ENCODE results near the gene SNAPC2. TPM values are rescaled to one million over a fixed set of nuclear protein-coding genes. Genes with fewer than 3 reads are reported as not detected.
A peak's percentile ranks its signal among the peaks of the same experiment; 100 is the strongest.

SNAPC2 gene
- total RNA-seq, 4 donors from 2014 or later, result 9.3 to 14.0 (median 11.5) TPM

DNA sequence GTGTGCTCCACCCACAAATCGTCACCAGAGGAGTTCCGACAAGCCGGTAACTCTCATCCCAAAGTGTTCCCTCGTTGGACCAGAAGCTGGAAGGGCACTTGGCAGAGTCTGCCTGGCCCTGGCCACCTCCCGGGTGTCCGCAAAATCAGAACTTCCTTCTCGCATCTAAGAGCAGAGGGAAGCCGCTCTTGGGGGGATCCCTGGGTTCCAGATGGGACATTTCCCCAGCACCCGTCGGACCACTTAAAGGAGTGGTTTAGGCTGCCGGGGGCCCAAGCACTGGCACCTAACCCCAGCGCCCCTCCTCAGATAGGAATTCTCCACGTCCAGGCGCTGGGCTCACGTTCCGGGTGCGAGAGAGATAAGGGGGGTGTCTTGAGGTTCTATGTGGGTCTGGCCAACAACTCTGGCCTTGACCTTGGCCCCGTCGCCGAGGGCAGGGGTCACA, 17.3 kb upstream of the SNAPC2 start:
- WGBS, 2 donors, result 12 to 23% methylated on average over 5 to 19 of the region's 20 CpGs
- H3K27me3 ChIP-seq, result no peaks in the 10 kb centered on the region
- intact Hi-C loops (cut with DNase I), result no loop called here

DNA sequence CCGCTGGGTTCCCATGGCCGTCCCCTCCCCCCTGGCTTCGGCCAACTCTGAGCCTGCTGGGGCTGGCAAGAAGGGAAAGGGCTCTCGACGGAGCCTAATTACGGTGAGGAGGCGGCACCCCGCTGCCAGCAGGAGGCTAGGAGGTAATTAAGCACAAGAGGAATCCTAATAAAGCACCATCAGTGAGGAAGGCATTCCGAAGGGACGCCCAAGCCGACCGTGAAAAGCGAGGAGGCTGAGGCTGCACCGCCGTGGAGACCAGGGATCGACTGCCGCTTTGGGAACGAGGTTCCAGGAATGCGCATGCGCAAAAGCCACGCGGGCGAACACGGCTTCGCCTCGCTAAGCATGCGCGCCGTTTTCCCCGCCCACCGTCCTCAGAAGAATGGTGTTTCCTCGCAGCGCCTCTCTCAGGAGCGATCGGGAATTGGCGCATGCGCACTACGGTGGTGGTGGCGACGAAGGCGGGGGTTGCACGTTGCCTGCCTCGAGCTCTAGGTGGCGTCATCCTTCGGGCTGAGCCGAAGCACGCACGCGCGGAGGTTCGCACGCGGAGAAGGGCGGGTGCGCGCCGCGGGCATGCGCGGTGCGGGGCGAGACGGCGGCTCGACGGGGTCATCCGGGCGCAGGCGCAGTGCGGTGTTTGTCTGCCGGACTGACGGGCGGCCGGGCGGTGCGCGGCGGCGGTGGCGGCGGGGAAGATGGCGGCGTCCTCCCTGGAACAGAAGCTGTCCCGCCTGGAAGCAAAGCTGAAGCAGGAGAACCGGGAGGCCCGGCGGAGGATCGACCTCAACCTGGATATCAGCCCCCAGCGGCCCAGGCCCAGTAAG, 16.7 kb upstream of the SNAPC2 start, which contains the start of gene MAP2K7:
Gene MAP2K7 (plus strand): TSS at position 634 of the 830 bp plus-strand sequence. CDS start 68 bp downstream, at position 702.
- DNase-seq, result peak; percentile 100
- WGBS, 2 donors, result 0% methylated on average over 21 to 33 of the region's 89 CpGs
- Histone ChIP-seq H3K27me3 (no peaks in the 10 kb centered on the region), H3K27ac (peak within 1 kb of the TSS; percentile 70 to 86 (median 71)), H3K4me1 (peaks cover 23 to 25% of the 10 kb centered on the region in 2 donors), H3K4me3 (replicated peaks in 1 of 3) (peak within 1 kb of the TSS; percentile 76 to 91 (median 89)), H3K36me3 (peaks cover 0 to 11% of the 10 kb centered on the region in 2 donors), H3K9me3 (no peaks in the 10 kb centered on the region)
- TF ChIP-seq, protein P1, sequence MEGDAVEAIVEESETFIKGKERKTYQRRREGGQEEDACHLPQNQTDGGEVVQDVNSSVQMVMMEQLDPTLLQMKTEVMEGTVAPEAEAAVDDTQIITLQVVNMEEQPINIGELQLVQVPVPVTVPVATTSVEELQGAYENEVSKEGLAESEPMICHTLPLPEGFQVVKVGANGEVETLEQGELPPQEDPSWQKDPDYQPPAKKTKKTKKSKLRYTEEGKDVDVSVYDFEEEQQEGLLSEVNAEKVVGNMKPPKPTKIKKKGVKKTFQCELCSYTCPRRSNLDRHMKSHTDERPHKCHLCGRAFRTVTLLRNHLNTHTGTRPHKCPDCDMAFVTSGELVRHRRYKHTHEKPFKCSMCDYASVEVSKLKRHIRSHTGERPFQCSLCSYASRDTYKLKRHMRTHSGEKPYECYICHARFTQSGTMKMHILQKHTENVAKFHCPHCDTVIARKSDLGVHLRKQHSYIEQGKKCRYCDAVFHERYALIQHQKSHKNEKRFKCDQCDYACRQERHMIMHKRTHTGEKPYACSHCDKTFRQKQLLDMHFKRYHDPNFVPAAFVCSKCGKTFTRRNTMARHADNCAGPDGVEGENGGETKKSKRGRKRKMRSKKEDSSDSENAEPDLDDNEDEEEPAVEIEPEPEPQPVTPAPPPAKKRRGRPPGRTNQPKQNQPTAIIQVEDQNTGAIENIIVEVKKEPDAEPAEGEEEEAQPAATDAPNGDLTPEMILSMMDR (IDR thresholded peaks at IDR 0.05), result peak in 4 of 6 experiments; percentile 3 to 71 (median 44)
- TF ChIP-seq POLR2A (IDR thresholded peaks at IDR 0.05), result peak; percentile 42 to 84
- intact Hi-C loops (cut with DNase I), result loop anchor here (2.0 kb wide), 1 partner anchor 15 kb away; no protein-coding TSS in a partner anchor

More for the DNA sequence above, 17.3 kb upstream of the SNAPC2 start:
- DNase-seq, result no peak
- peaks cover 0 to 11% of the 10 kb centered on the region in 2 donors for H3K36me3 ChIP-seq
- H3K27ac ChIP-seq, result peak overlapping the region; percentile 26 to 84 (median 71)
- H3K4me1 ChIP-seq, result peaks cover 23 to 25% of the 10 kb centered on the region in 2 donors
- H3K9me3 ChIP-seq, result no peaks in the 10 kb centered on the region
- peak overlapping the region in 2 of 3 donors; percentile 18 to 54 for H3K4me3 ChIP-seq (replicated peaks in 1 of 3)
- TF ChIP-seq, protein P1 (IDR thresholded peaks at IDR 0.05), result no peak
- TF ChIP-seq POLR2A (IDR thresholded peaks at IDR 0.05), result no peak

DNA sequence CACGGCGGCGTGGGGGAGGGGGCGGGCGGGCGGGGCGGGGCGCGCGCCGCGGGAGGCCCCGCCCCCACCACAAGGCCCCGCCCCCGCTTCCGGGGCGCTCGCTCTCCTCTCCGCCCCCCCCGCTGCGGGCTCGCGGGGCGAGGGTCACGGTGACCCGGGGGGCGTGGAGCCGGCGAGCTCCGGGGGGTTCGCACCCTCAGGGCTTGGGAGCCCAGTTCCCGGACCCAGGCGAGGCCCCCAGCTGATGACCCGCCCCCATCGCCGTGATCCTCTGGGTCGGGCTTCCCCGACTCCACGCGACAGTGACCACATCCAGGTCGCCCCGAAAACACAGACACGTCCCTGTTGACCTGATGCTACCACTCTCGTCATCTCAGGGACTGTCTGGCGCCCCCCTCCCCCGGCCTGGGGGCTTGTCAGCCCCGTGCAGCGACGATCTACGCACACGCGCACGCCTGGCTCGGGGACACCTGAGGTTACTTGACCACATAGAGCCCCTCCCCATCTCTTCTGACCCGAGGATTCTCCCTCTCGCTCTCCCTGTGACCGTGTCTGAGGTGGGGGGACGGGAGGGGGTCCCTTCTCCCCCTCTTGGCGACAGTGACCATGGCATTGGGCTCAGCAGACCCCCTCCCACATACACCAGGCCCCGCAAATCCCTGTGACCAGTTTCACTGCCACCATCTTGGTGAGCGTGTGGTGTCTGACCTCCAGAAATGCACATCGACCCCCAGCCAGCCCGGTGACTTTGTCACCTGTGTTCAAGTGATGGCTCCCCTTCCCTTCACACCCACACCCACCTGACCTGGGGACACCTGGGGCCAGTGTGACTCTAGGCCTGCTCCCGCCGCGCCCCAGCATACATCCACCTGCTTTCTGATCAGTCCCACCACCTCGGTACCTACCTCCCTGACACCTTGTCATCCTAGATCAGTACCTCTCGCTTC, 15.8 kb upstream of the SNAPC2 start:
- Histone ChIP-seq H3K27ac (peak overlapping the region; percentile 59 to 86 (median 70)), H3K4me3 (replicated peaks in 1 of 3) (peak overlapping the region; percentile 76 to 91 (median 89)), H3K27me3 (no peaks in the 10 kb centered on the region), H3K4me1 (peaks cover 23 to 25% of the 10 kb centered on the region in 2 donors), H3K9me3 (no peaks in the 10 kb centered on the region), H3K36me3 (peaks cover 3 to 11% of the 10 kb centered on the region in 2 donors)
- intact Hi-C loops (cut with DNase I), result loop anchor here (2.0 kb wide), 1 partner anchor 14 kb away; no protein-coding TSS in a partner anchor
- TF ChIP-seq, protein P1 (IDR thresholded peaks at IDR 0.05), result no peak
- TF ChIP-seq POLR2A (IDR thresholded peaks at IDR 0.05), result no peak
- 24 to 72% methylated on average over 9 to 26 of the region's 68 CpGs for WGBS, 2 donors
- DNase-seq, result peak in 1 of 2 donors; percentile 45

DNA sequence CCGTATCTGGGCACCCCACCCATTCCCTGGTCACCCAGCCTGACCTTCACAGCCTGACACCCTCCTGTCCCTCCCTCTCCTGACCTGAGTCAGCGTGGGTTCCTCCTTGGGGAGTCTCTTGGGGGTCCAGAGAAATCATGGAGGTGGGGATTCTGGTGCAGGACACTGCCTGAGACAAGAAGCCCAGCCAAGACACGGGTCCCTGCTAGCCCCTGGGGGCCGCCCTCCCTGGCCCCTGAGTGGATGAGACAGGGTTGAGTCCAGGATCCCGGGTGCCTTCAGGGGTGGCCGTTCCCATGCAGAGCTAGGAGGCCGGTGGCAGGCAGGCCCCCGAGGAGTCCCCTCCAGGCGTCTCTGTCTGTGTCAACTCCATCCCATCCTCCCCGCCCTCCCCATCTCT, 14.9 kb upstream of the SNAPC2 start:
- no peaks in the 10 kb centered on the region for H3K9me3 ChIP-seq
- peaks cover 23 to 25% of the 10 kb centered on the region in 2 donors for H3K4me1 ChIP-seq
- no peak for DNase-seq
- intact Hi-C loops (cut with DNase I), result loop anchor here (2.0 kb wide), 1 partner anchor 14 kb away; no protein-coding TSS in a partner anchor
- no peak overlapping the region for H3K4me3 ChIP-seq (replicated peaks in 1 of 3)
- WGBS, 2 donors, result 65 to 79% methylated on average over 10 of the region's 10 CpGs
- peaks cover 10 to 17% of the 10 kb centered on the region in 2 donors for H3K36me3 ChIP-seq
- H3K27ac ChIP-seq, result no peak overlapping the region
- TF ChIP-seq POLR2A (IDR thresholded peaks at IDR 0.05), result no peak
- TF ChIP-seq, protein P1 (IDR thresholded peaks at IDR 0.05), result no peak
- H3K27me3 ChIP-seq, result no peaks in the 10 kb centered on the region

Data from thyroid gland (tissue), 4 donors.